OCI-LY3 (cell line): ENCODE data around the gene S100B.

Experiments used
- H2AFZ ChIP-seq: fragments of 200-600, 300-600 bp; shearing (Covaris generic); 2 replicates; pipeline ENCODE4 v1.6.0; 2014; ENCODE audit warnings: antibody characterized with exemption, low read depth, low read length
- H3K27ac ChIP-seq: fragments of 200-600, 300-600 bp; sonication (generic); 2 replicates; pipeline ENCODE4 v1.5.1; 2014; ENCODE audit warnings: mild to moderate bottlenecking, low read length, moderate library complexity, mixed read lengths
- H3K27me3 ChIP-seq: fragments of 200-600, 300-600 bp; sonication (generic); 2 replicates; pipeline ENCODE4 v1.6.1; 2014; ENCODE audit warnings: low read depth, low read length, mixed read lengths
- H3K36me3 ChIP-seq: fragments of 200-600, 300-600 bp; sonication (generic); replicated peaks from 2 replicates; pipeline ENCODE3; 2014; ENCODE audit warnings: low read depth, low read length, mixed read lengths
- H3K4me1 ChIP-seq: fragments of 300-600, 200-600 bp; sonication (generic); 2 replicates; pipeline ENCODE4 v1.6.1; 2014; ENCODE audit warnings: low read length, mixed read lengths
- H3K4me2 ChIP-seq: fragments of 200-600, 300-600 bp; sonication (generic); 2 replicates; pipeline ENCODE4 v1.6.1; 2014; ENCODE audit warnings: low read length, mixed read lengths
- H3K4me3 ChIP-seq: fragments of 300-600, 200-600 bp; sonication (generic); 2 replicates; pipeline ENCODE4 v1.5.1; 2014; ENCODE audit warnings: antibody characterized with exemption, mild to moderate bottlenecking, low read length, moderate library complexity
- H3K79me2 ChIP-seq: fragments of 300-600, 200-600 bp; shearing (Covaris generic); 2 replicates; pipeline ENCODE4 v1.6.1; 2014; ENCODE audit warnings: mild to moderate bottlenecking, low read length, mixed read lengths
- H3K9ac ChIP-seq: fragments of 300-600, 200-600 bp; shearing (Covaris generic); 2 replicates; pipeline ENCODE4 v1.6.0; 2014; ENCODE audit warnings: mild to moderate bottlenecking, low read length, moderate library complexity
- H3K9me3 ChIP-seq: fragments of 200-600, 300-600 bp; shearing (Covaris generic); 2 replicates; pipeline ENCODE4 v1.6.1; 2014; ENCODE audit warnings: low read length, mixed read lengths; ENCODE audit not compliant: insufficient read depth
- H4K20me1 ChIP-seq: fragments of 200-600, 300-600 bp; sonication (generic); 2 replicates; pipeline ENCODE4 v1.6.1; 2016; ENCODE audit warnings: low read length, mixed read lengths; ENCODE audit not compliant: insufficient read depth
- EZH2phosphoT487 ChIP-seq: fragments of 200-600 bp; shearing (Covaris generic); IDR thresholded peaks from 2 replicates; pipeline ENCODE4 v1.6.1; 2018; ENCODE audit warnings: antibody characterized with exemption, mixed run types, low read depth
- TF ChIP-seq, protein P1 (sequence below): fragments of 200-600, 300-600 bp; sonication (generic); IDR thresholded peaks from 2 replicates; pipeline ENCODE4 v1.5.1; 2014; ENCODE audit warnings: antibody characterized with exemption, low read length, low read depth

S100B gene

GRCh38 chr21:46621457-46622182, 16.7 kb upstream of the S100B start:
- Histone ChIP-seq H3K4me1 (peaks cover 7% of the 10 kb centered on the region), H3K9me3 (no peaks in the 10 kb centered on the region), H3K27me3 (no peaks in the 10 kb centered on the region), H3K9ac (no peak overlapping the region), H2AFZ (no peak overlapping the region), H3K4me3 (no peak overlapping the region), H3K36me3 (no peaks in the 10 kb centered on the region), H3K27ac (no peak overlapping the region), H4K20me1 (no peaks in the 10 kb centered on the region), H3K4me2 (no peak overlapping the region), H3K79me2 (no peaks in the 10 kb centered on the region)
- no peak for TF ChIP-seq EZH2phosphoT487
- TF ChIP-seq, protein P1, sequence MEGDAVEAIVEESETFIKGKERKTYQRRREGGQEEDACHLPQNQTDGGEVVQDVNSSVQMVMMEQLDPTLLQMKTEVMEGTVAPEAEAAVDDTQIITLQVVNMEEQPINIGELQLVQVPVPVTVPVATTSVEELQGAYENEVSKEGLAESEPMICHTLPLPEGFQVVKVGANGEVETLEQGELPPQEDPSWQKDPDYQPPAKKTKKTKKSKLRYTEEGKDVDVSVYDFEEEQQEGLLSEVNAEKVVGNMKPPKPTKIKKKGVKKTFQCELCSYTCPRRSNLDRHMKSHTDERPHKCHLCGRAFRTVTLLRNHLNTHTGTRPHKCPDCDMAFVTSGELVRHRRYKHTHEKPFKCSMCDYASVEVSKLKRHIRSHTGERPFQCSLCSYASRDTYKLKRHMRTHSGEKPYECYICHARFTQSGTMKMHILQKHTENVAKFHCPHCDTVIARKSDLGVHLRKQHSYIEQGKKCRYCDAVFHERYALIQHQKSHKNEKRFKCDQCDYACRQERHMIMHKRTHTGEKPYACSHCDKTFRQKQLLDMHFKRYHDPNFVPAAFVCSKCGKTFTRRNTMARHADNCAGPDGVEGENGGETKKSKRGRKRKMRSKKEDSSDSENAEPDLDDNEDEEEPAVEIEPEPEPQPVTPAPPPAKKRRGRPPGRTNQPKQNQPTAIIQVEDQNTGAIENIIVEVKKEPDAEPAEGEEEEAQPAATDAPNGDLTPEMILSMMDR = no peak

- no peaks in the 10 kb centered on the region for H3K79me2 ChIP-seq
- TF ChIP-seq, protein P1 = no peak
- no peak for TF ChIP-seq EZH2phosphoT487
Observed at GRCh38 chr21:46620846-46621245, 16.0 kb upstream of the S100B start.

GRCh38 chr21:46619846-46620245, 15.0 kb upstream of the S100B start:
- no peaks in the 10 kb centered on the region for H4K20me1 ChIP-seq
- no peaks in the 10 kb centered on the region for H3K9me3 ChIP-seq
- no peaks in the 10 kb centered on the region for H3K79me2 ChIP-seq
- no peak overlapping the region for H3K4me3 ChIP-seq
- TF ChIP-seq, protein P1 = no peak
- TF ChIP-seq EZH2phosphoT487 = no peak
- no peak overlapping the region for H3K9ac ChIP-seq
- no peak overlapping the region for H3K4me2 ChIP-seq
- H3K27ac ChIP-seq = no peak overlapping the region
- peaks cover 7% of the 10 kb centered on the region for H3K4me1 ChIP-seq
- no peak overlapping the region for H2AFZ ChIP-seq
- no peaks in the 10 kb centered on the region for H3K27me3 ChIP-seq
- H3K36me3 ChIP-seq = no peaks in the 10 kb centered on the region

More at GRCh38 chr21:46620846-46621245, 16.0 kb upstream of the S100B start:
- Histone ChIP-seq H3K36me3 (no peaks in the 10 kb centered on the region), H3K27me3 (no peaks in the 10 kb centered on the region), H3K4me2 (no peak overlapping the region), H3K9me3 (no peaks in the 10 kb centered on the region), H3K4me1 (peaks cover 7% of the 10 kb centered on the region), H3K27ac (no peak overlapping the region), H3K9ac (no peak overlapping the region), H3K4me3 (no peak overlapping the region), H2AFZ (no peak overlapping the region), H4K20me1 (no peaks in the 10 kb centered on the region)

DNA sequence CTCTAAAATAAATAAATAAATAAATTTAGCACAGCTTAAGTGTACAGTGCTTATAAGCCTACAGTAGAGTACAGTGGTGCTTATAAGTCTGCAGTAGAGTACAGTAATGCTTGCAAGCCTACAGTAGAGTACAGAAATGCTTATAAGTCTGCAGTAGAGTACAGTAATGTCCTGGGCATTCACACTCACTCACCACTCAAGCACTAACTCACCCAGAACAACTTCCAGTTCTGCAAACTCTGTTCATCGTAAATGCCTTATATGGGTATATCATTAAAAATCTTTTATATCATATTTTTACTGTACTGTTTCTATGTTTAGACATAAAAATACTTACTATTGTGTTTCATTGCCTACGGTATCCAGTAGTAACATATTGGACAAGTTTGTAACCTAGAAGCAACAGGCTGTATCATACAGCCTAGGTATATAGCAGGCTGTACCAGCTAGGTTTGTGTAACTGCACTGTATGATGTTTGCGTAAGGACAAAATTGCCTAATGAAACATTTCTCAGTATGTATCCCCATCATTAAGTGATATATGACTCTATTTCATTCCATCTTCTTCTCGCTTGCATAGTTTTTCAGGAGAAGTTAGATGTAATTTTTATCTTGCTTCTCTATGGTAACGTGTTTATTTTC, 14.0 kb upstream of the S100B start:
- Histone ChIP-seq H3K27me3 (no peaks in the 10 kb centered on the region), H3K4me2 (no peak overlapping the region), H3K36me3 (no peaks in the 10 kb centered on the region), H3K9ac (no peak overlapping the region), H3K79me2 (no peaks in the 10 kb centered on the region), H3K27ac (no peak overlapping the region), H3K4me3 (no peak overlapping the region), H3K4me1 (peaks cover 7% of the 10 kb centered on the region), H3K9me3 (no peaks in the 10 kb centered on the region), H4K20me1 (no peaks in the 10 kb centered on the region), H2AFZ (no peak overlapping the region)
- TF ChIP-seq, protein P1 = no peak
- no peak for TF ChIP-seq EZH2phosphoT487
